ENCODE results near the gene RPS17. TPM values are rescaled to one million over a fixed set of nuclear protein-coding genes. Genes with fewer than 3 reads are reported as not detected.
A peak's percentile ranks its signal among the peaks of the same experiment; 100 is the strongest.

RPS17 gene
- total and polyA plus RNA-seq, 3 experiments from 2014 or later: 1,199 to 2,630 (median 2,610) TPM

DNA sequence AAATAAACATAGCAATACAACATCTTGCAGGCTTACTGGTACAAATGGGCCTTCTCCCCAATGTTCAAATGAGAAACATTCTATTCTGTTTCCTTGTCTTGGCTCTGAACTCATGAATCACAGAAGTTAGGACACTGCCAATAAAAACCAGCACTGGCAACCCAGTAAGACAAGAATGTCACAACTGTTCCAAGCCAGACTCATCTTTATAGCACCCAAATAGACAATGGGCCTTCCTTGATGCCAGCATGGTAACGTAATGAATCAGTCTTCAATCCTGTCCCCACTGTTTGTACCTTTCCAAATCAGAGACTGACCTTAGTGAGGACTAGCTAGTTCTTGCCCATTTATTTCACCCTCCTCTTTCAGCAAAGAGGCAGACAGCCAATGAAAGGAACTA, 14.1 kb upstream of the RPS17 start:
- no peak overlapping the region for H3K4me3 ChIP-seq (ENCODE audit: low read length)
- Mint-ChIP-seq H3K4me1 (no peaks in the 10 kb centered on the region), H3K9me3 (no peaks in the 10 kb centered on the region), H3K4me3 (no peak overlapping the region), H3K36me3 (no peaks in the 10 kb centered on the region), H3K27me3 (peaks cover 5 to 17% of the 10 kb centered on the region in 2 donors), H3K27ac (no peak overlapping the region)
- H3K27ac ChIP-seq (ENCODE audit: low read depth, low read length): no peak overlapping the region
- ChIA-PET POLR2A (no interaction called here), CTCF (interaction anchor here (1.7 kb wide), 1 partner anchor 14 kb away, joined by 5 read pairs; the partner anchor contains the start of gene RPS17)
- no peaks in the 10 kb centered on the region for H3K9me3 ChIP-seq (ENCODE audit: low read length)
- H3K36me3 ChIP-seq (ENCODE audit: insufficient read depth, low read length): no peaks in the 10 kb centered on the region
- H3K4me1 ChIP-seq (ENCODE audit: insufficient read depth, low read length): no peaks in the 10 kb centered on the region
- no peak for DNase-seq
- H3K27me3 ChIP-seq (ENCODE audit: insufficient read depth, low read length, poor library complexity, severe bottlenecking): no peaks in the 10 kb centered on the region

DNA sequence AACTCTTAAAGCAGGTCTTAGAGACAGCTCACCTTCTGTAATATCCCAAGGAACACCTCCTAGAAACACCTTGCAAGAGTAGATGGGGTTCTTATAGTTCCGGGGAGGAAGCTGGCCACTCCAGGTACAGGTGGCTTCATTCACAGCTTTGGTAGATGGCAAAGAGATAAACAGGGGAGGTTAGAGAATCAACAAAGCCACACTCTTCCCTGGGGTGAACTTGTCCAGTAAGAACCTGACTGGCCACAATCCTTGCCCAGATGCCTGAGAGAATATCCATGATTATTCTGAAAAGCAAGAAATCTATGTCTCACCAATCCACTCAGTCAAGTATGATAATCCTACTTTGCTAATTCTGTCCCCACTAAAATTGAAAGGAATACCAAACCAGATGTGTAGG, 13.6 kb upstream of the RPS17 start:
- no peaks in the 10 kb centered on the region for H3K9me3 ChIP-seq (ENCODE audit: low read length)
- H3K27me3 Mint-ChIP-seq: peaks cover 4 to 17% of the 10 kb centered on the region in 2 donors
- H3K4me3 Mint-ChIP-seq: no peak overlapping the region
- no peaks in the 10 kb centered on the region for H3K4me1 ChIP-seq (ENCODE audit: insufficient read depth, low read length)
- H3K36me3 ChIP-seq (ENCODE audit: insufficient read depth, low read length): no peaks in the 10 kb centered on the region
- H3K36me3 Mint-ChIP-seq: no peaks in the 10 kb centered on the region
- no peak for DNase-seq
- CTCF ChIA-PET: interaction anchor here (0.6 to 1.7 kb wide), 2 partner anchors 13 to 259 kb away, joined by 3 to 5 read pairs; partner anchors contain the start of gene RPS17
- no peak overlapping the region for H3K27ac Mint-ChIP-seq
- H3K27ac ChIP-seq (ENCODE audit: low read depth, low read length): no peak overlapping the region
- no peak overlapping the region for H3K4me3 ChIP-seq (ENCODE audit: low read length)
- no peaks in the 10 kb centered on the region for H3K9me3 Mint-ChIP-seq
- no peaks in the 10 kb centered on the region for H3K4me1 Mint-ChIP-seq
- no peaks in the 10 kb centered on the region for H3K27me3 ChIP-seq (ENCODE audit: insufficient read depth, low read length, poor library complexity, severe bottlenecking)
- POLR2A ChIA-PET: no interaction called here

DNA sequence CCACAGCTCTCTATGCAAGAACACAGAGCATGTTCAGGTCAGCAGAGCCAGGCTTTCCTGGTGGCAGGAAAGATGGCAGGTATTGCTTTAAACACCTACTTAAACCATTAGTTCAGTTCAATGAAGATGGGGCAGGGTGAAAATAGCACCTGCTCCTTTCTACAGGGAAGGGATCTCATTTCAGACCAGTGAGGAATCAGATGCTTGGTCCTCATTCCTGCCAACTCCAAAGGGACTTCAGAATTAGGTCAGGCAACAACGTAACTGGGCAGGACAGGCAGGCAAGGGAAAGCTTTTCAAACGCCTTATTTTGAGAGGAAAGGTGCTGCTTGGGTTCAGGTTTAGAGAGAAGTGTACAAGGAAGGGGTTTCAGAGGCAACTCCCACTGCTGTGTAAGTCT, 12.6 kb upstream of the RPS17 start:
- H3K36me3 ChIP-seq (ENCODE audit: insufficient read depth, low read length): no peaks in the 10 kb centered on the region
- H3K27me3 Mint-ChIP-seq: peaks cover 6 to 21% of the 10 kb centered on the region in 2 donors
- no peak overlapping the region for H3K27ac ChIP-seq (ENCODE audit: low read depth, low read length)
- H3K27me3 ChIP-seq (ENCODE audit: insufficient read depth, low read length, poor library complexity, severe bottlenecking): no peaks in the 10 kb centered on the region
- H3K27ac Mint-ChIP-seq: no peak overlapping the region
- DNase-seq: no peak
- H3K4me1 Mint-ChIP-seq: no peaks in the 10 kb centered on the region
- no peaks in the 10 kb centered on the region for H3K9me3 ChIP-seq (ENCODE audit: low read length)
- ChIA-PET CTCF (interaction anchor here (1.7 kb wide), 1 partner anchor 12 kb away, joined by 5 read pairs; the partner anchor contains the start of gene RPS17), POLR2A (no interaction called here)
- H3K4me3 ChIP-seq (ENCODE audit: low read length): no peak overlapping the region
- no peaks in the 10 kb centered on the region for H3K9me3 Mint-ChIP-seq
- no peaks in the 10 kb centered on the region for H3K4me1 ChIP-seq (ENCODE audit: insufficient read depth, low read length)
- H3K4me3 Mint-ChIP-seq: no peak overlapping the region
- H3K36me3 Mint-ChIP-seq: no peaks in the 10 kb centered on the region

DNA sequence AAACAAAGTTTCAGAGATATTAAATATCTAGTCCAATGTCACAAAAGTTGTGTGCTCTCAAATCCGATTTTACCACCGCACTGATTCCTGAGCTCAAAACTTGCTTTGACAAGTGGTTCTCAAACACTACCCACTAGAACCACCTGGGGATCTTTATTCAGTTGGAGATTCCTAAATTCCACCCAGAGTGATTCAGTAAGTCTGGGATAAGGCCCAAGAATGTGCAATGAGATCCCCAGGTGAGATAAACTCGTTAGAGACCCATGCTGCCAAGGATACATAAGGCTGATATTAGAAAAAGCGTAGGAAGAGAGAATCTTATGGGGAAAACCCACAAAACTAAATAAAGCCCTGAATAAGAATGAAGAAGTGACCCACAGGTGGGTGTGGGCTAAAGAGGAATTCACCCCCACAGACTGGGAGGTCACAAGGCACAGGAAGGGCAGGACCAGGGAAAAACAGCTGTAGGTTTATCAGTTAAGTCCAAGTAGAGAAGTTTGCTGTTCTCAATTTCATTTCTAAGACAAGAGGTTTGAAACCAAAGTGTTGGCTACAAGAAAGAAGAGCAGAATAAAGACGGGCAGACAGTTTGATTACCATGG, 11.5 kb upstream of the RPS17 start:
- H3K36me3 Mint-ChIP-seq: no peaks in the 10 kb centered on the region
- no peak overlapping the region for H3K4me3 Mint-ChIP-seq
- ChIA-PET POLR2A (no interaction called here), CTCF (no interaction called here)
- H3K4me1 Mint-ChIP-seq: no peaks in the 10 kb centered on the region
- Histone ChIP-seq H3K36me3 (ENCODE audit: insufficient read depth, low read length) (no peaks in the 10 kb centered on the region), H3K4me1 (ENCODE audit: insufficient read depth, low read length) (no peaks in the 10 kb centered on the region), H3K27me3 (ENCODE audit: insufficient read depth, low read length, poor library complexity, severe bottlenecking) (no peaks in the 10 kb centered on the region), H3K27ac (ENCODE audit: low read depth, low read length) (no peak overlapping the region), H3K9me3 (ENCODE audit: low read length) (no peaks in the 10 kb centered on the region), H3K4me3 (ENCODE audit: low read length) (no peak overlapping the region)
- no peak overlapping the region for H3K27ac Mint-ChIP-seq
- H3K27me3 Mint-ChIP-seq: peaks cover 7 to 18% of the 10 kb centered on the region in 2 donors
- no peak for DNase-seq
- no peaks in the 10 kb centered on the region for H3K9me3 Mint-ChIP-seq

DNA sequence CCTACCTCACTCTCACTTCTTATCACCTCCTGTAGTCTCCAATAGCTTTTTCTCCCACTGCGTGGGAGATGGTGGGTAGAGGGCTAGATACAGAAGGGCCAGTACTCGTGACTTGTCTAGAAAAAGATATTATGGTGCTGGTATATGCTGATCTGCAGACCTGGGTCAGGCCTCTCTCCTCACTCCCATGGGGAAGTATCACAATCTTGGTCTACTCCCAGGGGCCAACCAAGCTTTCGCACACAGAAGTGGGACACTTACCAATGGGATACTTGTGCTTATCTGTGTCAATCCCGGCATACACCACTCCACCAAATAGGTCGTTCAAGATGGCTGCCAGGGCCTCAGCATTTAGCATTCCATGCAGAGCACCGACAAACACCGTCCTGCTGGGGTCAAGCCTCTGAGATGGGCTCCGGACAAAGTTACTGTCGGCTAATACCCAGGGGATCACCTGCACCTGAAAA, 9.0 kb upstream of the RPS17 start:
- Mint-ChIP-seq H3K36me3 (no peaks in the 10 kb centered on the region), H3K27ac (peak overlapping the region in 1 of 8 donors; percentile 73), H3K4me1 (no peaks in the 10 kb centered on the region), H3K27me3 (peaks cover 14 to 20% of the 10 kb centered on the region in 2 donors), H3K4me3 (no peak overlapping the region), H3K9me3 (no peaks in the 10 kb centered on the region)
- Histone ChIP-seq H3K36me3 (ENCODE audit: insufficient read depth, low read length) (no peaks in the 10 kb centered on the region), H3K4me1 (ENCODE audit: insufficient read depth, low read length) (no peaks in the 10 kb centered on the region), H3K27me3 (ENCODE audit: insufficient read depth, low read length, poor library complexity, severe bottlenecking) (no peaks in the 10 kb centered on the region), H3K9me3 (ENCODE audit: low read length) (no peaks in the 10 kb centered on the region), H3K27ac (ENCODE audit: low read depth, low read length) (no peak overlapping the region), H3K4me3 (ENCODE audit: low read length) (no peak overlapping the region)
- ChIA-PET CTCF (no interaction called here), POLR2A (no interaction called here)
- no peak for DNase-seq

DNA sequence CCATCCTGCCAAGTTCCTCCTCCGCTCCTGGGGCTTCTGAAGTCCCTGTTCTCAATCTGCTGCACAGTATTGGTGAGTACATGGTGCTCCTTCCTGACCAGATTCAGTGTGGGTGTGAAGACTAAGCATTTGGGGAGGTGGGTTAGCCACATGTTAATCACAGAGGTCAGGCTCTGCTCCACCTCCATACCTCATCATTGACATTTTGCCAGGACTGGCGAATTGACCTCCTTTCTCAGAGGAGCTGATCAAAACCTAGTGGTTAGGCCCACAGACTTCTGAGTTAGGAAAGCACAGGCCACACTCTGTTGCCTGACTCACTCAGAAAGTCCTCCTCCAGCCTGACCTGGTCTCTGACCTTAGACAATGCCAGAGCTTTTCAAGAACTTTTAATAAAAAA, 8.4 kb upstream of the RPS17 start:
- H3K27ac ChIP-seq (ENCODE audit: low read depth, low read length): no peak overlapping the region
- CTCF ChIA-PET: interaction anchor here (0.7 to 1.1 kb wide), 2 partner anchors 9 kb away, joined by 3 read pairs; no protein-coding TSS in a partner anchor
- H3K4me1 Mint-ChIP-seq: no peaks in the 10 kb centered on the region
- H3K4me3 Mint-ChIP-seq: no peak overlapping the region
- H3K4me3 ChIP-seq (ENCODE audit: low read length): no peak overlapping the region
- no peaks in the 10 kb centered on the region for H3K4me1 ChIP-seq (ENCODE audit: insufficient read depth, low read length)
- H3K36me3 Mint-ChIP-seq: no peaks in the 10 kb centered on the region
- H3K27me3 Mint-ChIP-seq: peaks cover 14 to 19% of the 10 kb centered on the region in 2 donors
- no peaks in the 10 kb centered on the region for H3K27me3 ChIP-seq (ENCODE audit: insufficient read depth, low read length, poor library complexity, severe bottlenecking)
- H3K27ac Mint-ChIP-seq: peak overlapping the region in 3 of 8 donors; percentile 36 to 94 (median 54)
- H3K9me3 Mint-ChIP-seq: no peaks in the 10 kb centered on the region
- H3K9me3 ChIP-seq (ENCODE audit: low read length): no peaks in the 10 kb centered on the region
- POLR2A ChIA-PET: no interaction called here
- no peaks in the 10 kb centered on the region for H3K36me3 ChIP-seq (ENCODE audit: insufficient read depth, low read length)
- peak in 1 of 5 donors; percentile 25 for DNase-seq

DNA sequence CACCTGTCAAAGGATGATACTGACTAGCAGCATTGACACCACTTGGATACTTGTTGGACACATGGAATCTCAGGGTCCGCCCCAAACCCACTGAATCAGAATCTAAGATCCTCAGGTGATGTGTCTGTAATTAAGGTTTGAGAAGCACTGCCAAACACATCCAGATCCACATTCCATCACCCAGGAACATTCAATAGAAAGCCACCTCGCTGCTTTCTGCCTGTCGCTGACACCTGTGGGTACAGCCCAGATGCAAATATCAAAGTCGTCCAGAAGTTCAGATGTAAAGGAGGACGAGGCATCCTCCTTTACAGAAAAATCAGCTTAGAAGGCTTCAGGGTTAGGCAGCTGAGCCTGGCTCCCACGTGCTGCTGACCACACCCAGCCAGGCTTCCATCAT, 5.2 kb upstream of the RPS17 start:
- ChIA-PET CTCF (no interaction called here), POLR2A (no interaction called here)
- H3K4me3 ChIP-seq (ENCODE audit: low read length): no peak overlapping the region
- Mint-ChIP-seq H3K4me3 (peak overlapping the region in 1 of 7 donors; percentile 8), H3K4me1 (peaks cover 8 to 9% (median 8%) of the 10 kb centered on the region in 3 donors), H3K9me3 (no peaks in the 10 kb centered on the region), H3K36me3 (peaks cover 0 to 5% (median 0%) of the 10 kb centered on the region in 3 donors), H3K27me3 (peaks cover 9 to 12% of the 10 kb centered on the region in 2 donors), H3K27ac (no peak overlapping the region)
- no peaks in the 10 kb centered on the region for H3K27me3 ChIP-seq (ENCODE audit: insufficient read depth, low read length, poor library complexity, severe bottlenecking)
- no peak for DNase-seq
- peaks cover 6% of the 10 kb centered on the region for H3K4me1 ChIP-seq (ENCODE audit: insufficient read depth, low read length)
- H3K36me3 ChIP-seq (ENCODE audit: insufficient read depth, low read length): no peaks in the 10 kb centered on the region
- H3K9me3 ChIP-seq (ENCODE audit: low read length): no peaks in the 10 kb centered on the region
- no peak overlapping the region for H3K27ac ChIP-seq (ENCODE audit: low read depth, low read length)

DNA sequence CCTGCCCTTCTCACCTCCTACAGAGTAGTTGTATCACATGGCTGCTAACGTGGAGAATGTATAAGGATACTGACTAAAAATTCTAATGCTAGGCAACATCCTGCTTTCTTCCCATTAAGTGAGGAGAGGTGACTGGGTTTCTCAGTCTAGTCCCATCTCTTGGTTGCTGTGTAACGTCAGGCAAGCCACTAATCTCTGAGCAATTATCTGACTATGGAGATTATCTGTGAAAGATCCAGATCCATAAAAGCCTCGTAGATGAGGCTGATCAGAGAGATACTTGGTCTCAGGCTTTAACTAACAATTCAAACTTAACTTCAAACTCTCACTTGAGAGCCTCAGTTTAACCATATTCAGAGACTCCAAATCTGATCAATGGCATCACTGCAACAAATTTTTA, 4.7 kb upstream of the RPS17 start:
- H3K36me3 ChIP-seq (ENCODE audit: insufficient read depth, low read length): no peaks in the 10 kb centered on the region
- ChIA-PET CTCF (no interaction called here), POLR2A (no interaction called here)
- no peak overlapping the region for H3K4me3 ChIP-seq (ENCODE audit: low read length)
- DNase-seq: no peak
- H3K27me3 ChIP-seq (ENCODE audit: insufficient read depth, low read length, poor library complexity, severe bottlenecking): no peaks in the 10 kb centered on the region
- Mint-ChIP-seq H3K4me1 (peaks cover 8 to 9% (median 8%) of the 10 kb centered on the region in 3 donors), H3K27me3 (peaks cover 9 to 11% of the 10 kb centered on the region in 2 donors), H3K27ac (no peak overlapping the region), H3K9me3 (no peaks in the 10 kb centered on the region), H3K36me3 (peaks cover 0 to 7% (median 0%) of the 10 kb centered on the region in 3 donors), H3K4me3 (no peak overlapping the region)
- H3K9me3 ChIP-seq (ENCODE audit: low read length): no peaks in the 10 kb centered on the region
- H3K27ac ChIP-seq (ENCODE audit: low read depth, low read length): no peak overlapping the region
- H3K4me1 ChIP-seq (ENCODE audit: insufficient read depth, low read length): peaks cover 6% of the 10 kb centered on the region
